ENCODE results near the gene DDX54.
"Not testable (repeated sequence)": the region's sequence is repeated elsewhere in the genome, so short reads cannot be mapped to it uniquely, and the experiment has no call there.

Gene DDX54

DNA sequence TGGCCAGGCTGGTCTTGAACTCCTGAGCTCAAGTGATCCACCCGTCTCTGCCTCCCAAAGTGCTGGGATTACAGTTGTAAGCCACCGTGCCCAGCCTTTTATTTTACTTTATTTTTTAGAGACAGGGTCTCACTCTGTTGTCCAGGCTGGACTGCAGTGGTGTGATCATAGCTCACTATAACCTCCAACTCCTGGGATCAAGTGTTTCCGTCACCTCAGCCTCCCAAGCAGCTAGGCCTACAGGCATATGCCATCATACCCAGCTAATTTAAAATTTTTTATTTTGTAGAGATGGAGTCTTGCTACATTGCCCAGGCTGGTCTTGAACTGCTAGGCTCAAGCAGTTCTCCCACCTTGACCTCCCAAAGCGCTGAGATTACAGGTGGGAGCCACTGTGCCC lies 39.7 kb upstream of the DDX54 start:
- FAIRE-seq (no peak), DNase-seq (ENCODE audit: insufficient read length, low spot score) (no peak)
- no peak for TF ChIP-seq POLR2A (IDR thresholded peaks at IDR 0.05; ENCODE audit: low read depth, low read length)

DNA sequence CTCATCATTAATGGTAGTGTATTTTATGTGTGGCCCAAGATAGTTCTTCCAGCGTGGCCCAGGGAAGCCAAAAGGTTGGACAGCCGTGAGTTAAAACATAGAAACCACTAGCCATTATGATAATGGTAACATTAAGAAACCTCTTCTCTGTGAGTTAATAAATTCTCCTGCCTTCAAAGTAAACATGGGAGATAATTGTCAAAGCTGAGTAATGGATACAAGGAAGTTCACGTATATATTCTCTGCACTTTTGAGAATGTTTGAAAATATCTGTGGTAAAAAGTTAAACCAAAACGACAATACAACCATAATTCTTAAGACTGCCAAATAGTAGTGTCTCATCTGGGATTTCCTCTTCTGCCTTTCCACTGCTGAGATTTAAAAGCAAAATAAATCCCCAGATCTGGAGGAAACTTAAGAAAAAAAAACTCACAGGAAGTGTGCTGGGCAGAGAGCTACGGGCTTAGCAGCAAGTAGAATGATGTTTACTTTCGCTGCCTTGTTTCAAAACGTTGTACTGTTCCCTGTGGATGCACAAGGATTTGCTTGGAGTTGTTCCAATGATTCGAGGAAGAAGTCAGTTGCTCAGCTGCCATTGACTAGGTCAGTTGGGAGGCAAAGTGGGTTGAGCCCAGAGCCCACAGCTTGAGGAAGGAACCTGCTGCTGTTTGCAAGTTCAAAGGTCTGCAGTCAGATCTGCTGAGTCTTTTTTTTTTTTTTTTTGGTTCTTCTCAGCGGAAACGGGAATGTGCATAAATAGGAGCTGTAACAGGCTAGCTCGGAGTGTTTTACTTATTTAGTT lies 37.7 kb upstream of the DDX54 start:
- DNase-seq (ENCODE audit: insufficient read length, low spot score), result peak; percentile 67
- TF ChIP-seq POLR2A (IDR thresholded peaks at IDR 0.05; ENCODE audit: low read depth, low read length), result no peak
- FAIRE-seq, result peak; percentile 76

DNA sequence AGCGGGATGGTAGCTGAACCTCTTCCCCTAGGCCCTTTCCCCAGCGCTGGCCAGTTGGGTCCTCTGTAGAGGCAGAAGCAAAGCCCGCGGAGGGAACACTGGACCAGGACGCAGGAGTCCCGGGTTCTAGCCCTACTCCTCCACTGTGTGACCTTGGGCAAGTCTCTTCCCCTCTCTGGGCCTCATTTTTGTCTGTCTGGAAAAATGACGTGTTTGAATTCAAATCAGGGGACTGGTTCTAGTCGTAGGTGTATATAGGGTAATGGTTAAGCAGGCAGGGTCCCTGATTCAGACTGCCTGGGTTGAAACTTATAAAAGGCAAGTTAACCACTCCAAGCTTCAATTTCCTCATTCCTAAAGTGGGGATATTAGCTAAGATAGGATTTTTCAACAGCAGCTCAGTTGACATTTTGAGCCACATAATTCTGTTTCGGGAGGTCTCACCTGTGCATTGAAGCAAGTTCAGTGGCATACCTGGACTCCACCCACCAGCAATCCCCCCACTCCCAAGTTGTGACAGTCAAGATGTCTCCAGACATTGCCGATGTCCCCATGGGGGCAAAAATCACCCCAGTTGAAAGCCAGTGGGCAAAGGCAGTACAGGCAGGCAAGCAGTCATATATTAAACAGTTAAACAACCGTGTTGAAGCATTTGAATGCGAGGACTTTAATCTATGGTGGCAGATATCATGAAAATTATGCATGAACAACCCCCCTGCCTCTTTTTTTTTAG lies 36.9 kb upstream of the DDX54 start:
- DNase-seq (ENCODE audit: insufficient read length, low spot score), result no peak
- TF ChIP-seq POLR2A (IDR thresholded peaks at IDR 0.05; ENCODE audit: low read depth, low read length), result no peak
- no peak for FAIRE-seq

DNA sequence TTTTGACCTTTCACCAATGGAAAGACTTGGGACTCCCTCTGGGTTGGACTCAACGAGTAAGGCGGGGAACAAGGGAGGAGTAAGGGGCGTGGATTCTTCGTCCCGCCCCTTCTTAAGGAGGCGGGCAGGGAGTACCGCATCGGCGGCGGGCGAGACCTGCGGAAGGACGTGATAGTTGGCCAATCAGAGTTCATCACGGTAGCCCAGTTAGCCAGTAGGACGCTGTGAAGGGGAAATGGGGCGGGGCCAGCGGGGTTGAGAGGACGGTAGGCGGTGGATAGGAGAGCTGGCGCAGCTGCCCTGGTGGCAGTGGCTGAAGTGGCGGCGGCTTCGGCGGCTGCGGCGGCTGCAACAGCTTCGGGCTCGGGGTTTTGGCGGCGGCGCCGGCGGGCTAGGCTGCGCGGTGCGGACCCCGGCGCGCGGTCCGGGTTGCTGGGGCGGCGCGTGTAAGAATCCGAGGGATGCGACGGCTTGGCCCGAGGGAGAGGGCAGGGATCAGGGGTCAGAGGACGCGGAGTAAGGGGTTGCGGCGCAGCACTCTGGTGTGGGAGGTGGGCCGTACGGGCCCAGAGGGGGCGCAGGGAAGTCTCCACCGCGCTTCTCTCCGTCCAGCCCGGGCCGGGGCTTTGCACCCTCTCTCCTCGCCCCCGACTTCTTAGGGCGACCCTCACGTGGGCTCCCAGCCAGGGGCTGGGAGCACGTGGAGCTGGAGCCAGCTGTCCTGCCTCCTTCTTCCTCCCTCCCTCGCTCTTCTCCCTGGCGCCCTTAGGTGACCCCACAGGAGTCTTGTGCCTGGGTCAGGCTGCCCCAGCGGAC lies 36.1 kb upstream of the DDX54 start, which contains the start of gene TPCN1:
Gene TPCN1 (plus strand): TSS at position 284 of the 816 bp plus-strand sequence. CDS start 5,389 bp downstream, outside the sequence.
- peak; percentile 93 for FAIRE-seq
- peak; percentile 96 for TF ChIP-seq POLR2A (IDR thresholded peaks at IDR 0.05; ENCODE audit: low read depth, low read length)

DNA sequence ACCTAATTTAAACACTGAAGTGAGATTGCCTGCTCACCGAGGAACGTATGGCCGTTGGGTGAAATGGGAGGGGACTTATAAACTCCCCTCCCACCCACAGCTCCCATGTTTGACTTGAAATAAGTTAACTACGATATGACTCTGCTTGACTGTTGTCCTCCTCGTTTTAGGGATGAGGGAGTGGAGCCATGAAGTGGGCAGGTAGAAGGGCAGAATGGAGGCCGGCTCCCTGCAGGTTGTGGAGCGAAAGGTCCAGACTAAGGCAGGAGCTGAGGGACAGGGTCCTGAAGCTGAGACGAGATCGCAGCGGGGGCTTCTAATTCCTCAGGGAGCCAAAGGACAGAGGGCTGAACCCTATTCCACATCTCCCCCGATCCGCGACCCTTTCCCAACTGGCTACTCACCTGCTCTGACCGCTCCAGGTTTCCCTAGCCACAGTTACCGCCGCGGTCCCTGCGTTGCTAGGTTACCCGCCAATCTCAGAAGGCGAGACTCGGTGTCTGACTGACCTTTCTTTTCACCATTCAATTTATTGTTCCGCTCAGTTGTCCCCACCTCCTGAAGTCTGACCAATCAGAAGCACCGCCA lies 35.4 kb upstream of the DDX54 start:
- DNase-seq (ENCODE audit: insufficient read length, low spot score), result peak; percentile 80
- no peak for FAIRE-seq
- no peak for TF ChIP-seq POLR2A (IDR thresholded peaks at IDR 0.05; ENCODE audit: low read depth, low read length)

More for the DNA sequence above, 36.1 kb upstream of the DDX54 start, which contains the start of gene TPCN1:
- peak; percentile 92 for DNase-seq (ENCODE audit: insufficient read length, low spot score)

DNA sequence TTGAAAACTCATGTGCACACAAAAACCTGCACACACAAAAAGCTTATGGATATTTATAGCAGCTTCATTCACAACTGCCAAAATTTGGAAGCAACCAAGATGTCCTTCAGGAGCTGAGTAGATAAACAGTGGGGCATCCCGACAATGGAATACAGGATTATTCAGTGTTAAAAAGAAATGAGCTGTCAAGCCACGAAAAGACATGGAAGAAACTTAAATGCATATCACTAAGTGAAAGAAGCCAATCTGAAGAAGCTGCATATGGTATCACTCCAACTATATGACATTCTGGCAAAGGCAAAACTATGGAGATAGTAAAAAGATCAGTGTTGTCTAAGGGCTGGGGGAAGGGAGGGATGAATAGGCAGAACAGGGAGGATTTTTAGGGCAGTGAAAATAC lies 30.7 kb upstream of the DDX54 start:
- no peak for DNase-seq (ENCODE audit: insufficient read length, low spot score)
- no peak for TF ChIP-seq POLR2A (IDR thresholded peaks at IDR 0.05; ENCODE audit: low read depth, low read length)
- no peak for FAIRE-seq

DNA sequence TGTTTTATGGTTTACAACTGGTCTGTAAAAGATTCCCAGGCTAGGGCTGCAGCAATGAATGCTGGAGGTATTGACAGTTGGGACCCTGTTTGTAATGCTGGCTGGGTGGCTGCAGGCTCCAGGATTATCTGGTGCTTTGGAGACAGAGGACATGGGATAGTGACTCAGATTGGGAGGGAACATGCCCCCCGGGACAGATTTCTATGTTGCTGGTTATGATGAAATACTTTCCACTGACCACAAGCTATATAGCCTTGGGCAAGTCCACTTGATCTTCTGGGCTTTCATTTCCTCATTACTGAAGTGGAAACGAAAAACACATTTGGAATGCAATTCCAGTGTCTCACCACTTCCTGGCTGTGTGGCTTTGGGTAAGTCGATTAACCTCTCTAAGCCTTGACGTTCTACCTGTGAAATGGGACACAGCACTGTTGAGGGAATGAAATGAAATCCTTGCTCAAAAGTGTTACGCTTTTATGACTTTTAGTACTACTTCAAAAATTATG lies 29.7 kb upstream of the DDX54 start:
- TF ChIP-seq POLR2A (IDR thresholded peaks at IDR 0.05; ENCODE audit: low read depth, low read length), result no peak
- FAIRE-seq (peak; percentile 97), DNase-seq (ENCODE audit: insufficient read length, low spot score) (peak; percentile 84)

DNA sequence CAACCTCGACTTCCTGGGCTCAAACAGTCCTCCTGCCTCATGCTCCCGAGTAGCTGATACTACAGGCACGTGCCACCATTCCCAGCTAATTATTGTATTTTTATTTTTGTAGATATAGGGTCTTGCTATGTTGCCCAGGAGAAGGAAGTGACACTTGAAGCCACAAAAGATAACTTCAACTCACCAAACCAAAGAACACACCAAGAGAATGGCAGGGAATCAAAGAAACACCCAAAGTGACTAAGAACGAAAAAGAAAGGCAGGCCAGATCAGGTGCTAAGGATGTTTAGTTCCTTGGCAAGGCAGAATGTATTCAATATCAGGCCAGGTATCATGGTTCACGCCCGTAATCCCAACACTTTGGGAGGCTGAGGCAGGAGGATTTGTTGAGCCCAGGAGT lies 25.9 kb upstream of the DDX54 start:
- DNase-seq (ENCODE audit: insufficient read length, low spot score) (no peak), FAIRE-seq (no peak)
- TF ChIP-seq POLR2A (IDR thresholded peaks at IDR 0.05; ENCODE audit: low read depth, low read length), result no peak

DNA sequence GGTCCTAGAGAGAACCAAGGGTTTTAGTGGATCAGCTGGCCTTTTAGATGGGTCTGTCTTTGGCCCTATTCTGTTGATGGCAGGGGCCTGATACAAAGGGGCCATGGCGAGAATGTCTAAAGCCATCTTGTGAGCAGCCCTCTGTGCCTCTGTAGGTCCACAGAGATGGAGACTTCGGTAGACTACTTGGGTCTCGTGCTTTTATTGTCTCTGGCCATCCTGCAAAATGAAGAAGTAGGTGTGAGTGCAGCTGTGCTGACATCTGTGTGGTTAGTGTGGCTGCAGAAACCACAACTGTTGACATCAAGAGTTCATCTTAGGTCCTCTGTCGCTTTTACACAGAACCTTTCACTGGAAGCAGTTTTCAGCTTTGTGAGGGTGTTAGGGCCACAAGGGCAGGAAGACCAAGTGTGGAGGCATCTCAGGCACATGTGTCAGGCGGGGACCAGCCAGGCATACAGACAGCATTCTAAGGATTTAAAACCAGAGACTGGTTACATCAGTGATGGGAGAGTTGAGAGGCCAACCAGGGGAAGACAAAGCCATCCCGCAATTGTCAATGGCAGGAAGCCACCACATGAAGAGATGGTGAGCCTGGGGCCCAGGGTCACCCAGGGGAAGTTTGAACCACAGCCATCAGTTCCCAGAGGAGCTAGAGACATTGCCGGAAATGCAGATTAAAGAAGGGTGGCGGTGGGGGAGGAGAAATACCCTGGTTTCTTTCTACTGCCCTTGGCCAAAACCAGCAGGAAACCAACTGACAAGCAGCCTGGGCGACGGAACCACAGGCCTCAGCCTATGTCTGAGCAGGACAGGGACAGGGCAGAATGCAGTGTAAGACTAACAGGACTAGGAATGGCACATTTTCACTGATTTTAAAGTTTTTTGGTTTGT lies 23.0 kb upstream of the DDX54 start:
- FAIRE-seq (no peak), DNase-seq (ENCODE audit: insufficient read length, low spot score) (no peak)
- no peak for TF ChIP-seq POLR2A (IDR thresholded peaks at IDR 0.05; ENCODE audit: low read depth, low read length)

DNA sequence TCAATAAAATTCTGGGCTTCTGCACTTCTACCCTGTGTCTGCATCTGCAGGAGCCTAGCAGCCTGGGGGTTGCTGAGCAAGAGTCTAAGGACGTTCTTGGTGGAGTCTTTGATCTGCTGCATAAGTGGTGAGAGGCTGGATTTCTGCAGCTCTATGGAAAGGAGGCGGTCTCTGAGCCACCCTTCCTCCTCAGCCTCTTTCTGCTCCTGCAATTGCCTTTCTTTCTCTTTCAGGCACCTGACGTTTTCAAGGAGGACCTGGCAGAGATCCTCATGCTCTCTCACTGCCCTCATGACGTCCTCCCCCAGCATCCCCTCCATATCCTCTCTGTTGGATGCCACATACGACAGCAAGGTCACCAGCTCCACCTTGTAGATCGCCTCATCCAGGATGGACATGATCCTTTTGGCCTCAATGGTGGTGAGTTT lies 22.3 kb upstream of the DDX54 start:
- DNase-seq (ENCODE audit: insufficient read length, low spot score), result no peak
- no peak for TF ChIP-seq POLR2A (IDR thresholded peaks at IDR 0.05; ENCODE audit: low read depth, low read length)
- no peak for FAIRE-seq

DNA sequence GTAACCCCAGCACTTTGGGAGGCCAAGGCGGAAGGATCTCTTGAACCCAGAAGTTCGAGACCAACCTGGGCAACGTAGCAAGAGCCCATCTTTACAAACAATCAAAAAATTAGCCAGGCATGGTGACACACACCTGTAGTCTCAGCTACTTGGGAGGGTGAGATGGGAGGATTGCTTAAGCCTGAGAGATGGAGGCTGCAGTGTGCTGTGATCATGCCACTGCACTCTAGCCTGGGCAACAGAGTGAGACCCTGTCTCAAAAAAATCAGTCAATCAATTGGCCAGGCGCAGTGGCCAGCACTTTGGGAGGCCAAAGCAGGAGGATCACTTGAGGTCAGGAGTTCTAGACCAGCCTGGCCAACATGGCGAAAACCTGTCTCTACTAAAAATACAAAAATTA lies 21.5 kb upstream of the DDX54 start:
- not testable (repeated sequence) for DNase-seq (ENCODE audit: insufficient read length, low spot score); FAIRE-seq

DNA sequence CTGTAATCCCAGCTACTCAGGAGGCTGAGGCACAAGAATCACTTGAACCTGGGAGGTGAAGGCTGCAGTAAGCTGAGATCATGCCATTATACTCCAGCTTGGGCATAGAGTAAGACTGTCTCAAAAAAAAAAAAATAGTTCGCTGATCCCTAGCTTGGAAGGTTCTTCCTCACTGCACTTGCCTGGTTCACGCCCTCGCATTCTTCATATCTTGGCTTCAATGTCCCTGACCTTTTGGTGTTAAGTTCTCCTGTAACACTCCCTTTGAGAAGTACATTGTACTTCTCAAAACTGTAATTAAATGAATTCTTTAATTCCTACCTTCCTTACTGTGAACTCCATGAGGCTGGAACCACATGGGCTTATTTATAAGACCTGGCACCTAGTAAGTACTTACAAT lies 19.5 kb upstream of the DDX54 start:
- no peak for FAIRE-seq
- no peak for DNase-seq (ENCODE audit: insufficient read length, low spot score)
- no peak for TF ChIP-seq POLR2A (IDR thresholded peaks at IDR 0.05; ENCODE audit: low read depth, low read length)
